Skeletal muscle satellite cell (primary cell): ENCODE measurements around the gene PKHD1.

ENCODE experiments used
- H3K27me3 ChIP-seq: 2 replicates; pipeline ENCODE4 v1.7.0; 2013; ENCODE audit warnings: low read length; ENCODE audit not compliant: control insufficient read depth, insufficient read depth
- H3K36me3 ChIP-seq: 2 replicates; pipeline ENCODE4 v1.7.0; 2013; ENCODE audit warnings: mild to moderate bottlenecking, control low read depth, low read length; ENCODE audit not compliant: insufficient read depth
- H3K4me1 ChIP-seq: 2 replicates; pipeline ENCODE4 v1.7.0; 2013; ENCODE audit warnings: low read length; ENCODE audit not compliant: control insufficient read depth, insufficient read depth
- H3K4me2 ChIP-seq: 2 replicates; pipeline ENCODE4 v1.7.0; 2013; ENCODE audit warnings: mild to moderate bottlenecking, low read length
- H3K4me3 ChIP-seq: 2 replicates; pipeline ENCODE4 v1.7.0; 2013; ENCODE audit warnings: low read length
- H3K9ac ChIP-seq: 2 replicates; pipeline ENCODE4 v1.7.0; 2013; ENCODE audit warnings: mild to moderate bottlenecking, low read depth, low read length, moderate library complexity
- H3K9me3 ChIP-seq: replicated peaks from 2 replicates; pipeline ENCODE4 v1.7.0; 2013; ENCODE audit warnings: mild to moderate bottlenecking, control low read depth, low read length

Gene PKHD1

DNA sequence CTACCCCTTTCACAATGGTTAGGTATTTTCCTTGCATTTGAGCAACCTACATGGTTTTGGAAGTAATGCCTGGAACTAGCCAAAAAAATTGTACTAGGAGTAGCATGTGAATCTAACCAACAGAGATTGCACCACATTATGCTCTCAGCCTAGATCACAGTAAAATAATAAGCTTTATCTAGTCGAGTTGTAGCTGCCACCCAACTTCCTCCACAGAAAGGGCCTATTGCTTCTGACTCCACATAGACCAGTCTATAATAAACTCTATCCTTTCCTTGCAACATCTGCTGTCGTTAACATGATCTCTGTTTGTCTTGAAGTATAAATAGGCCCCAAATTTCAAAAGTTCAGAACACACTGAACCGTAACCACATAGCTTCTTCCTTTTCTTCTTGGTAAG lies 375.5 kb downstream of the PKHD1 start:
- no peaks in the 10 kb centered on the region for H3K4me1 ChIP-seq
- no peaks in the 10 kb centered on the region for H3K27me3 ChIP-seq
- H3K9ac ChIP-seq, result no peak overlapping the region
- no peaks in the 10 kb centered on the region for H3K36me3 ChIP-seq
- H3K4me2 ChIP-seq, result no peak overlapping the region
- H3K4me3 ChIP-seq, result no peak overlapping the region
- peaks cover 8% of the 10 kb centered on the region for H3K9me3 ChIP-seq

DNA sequence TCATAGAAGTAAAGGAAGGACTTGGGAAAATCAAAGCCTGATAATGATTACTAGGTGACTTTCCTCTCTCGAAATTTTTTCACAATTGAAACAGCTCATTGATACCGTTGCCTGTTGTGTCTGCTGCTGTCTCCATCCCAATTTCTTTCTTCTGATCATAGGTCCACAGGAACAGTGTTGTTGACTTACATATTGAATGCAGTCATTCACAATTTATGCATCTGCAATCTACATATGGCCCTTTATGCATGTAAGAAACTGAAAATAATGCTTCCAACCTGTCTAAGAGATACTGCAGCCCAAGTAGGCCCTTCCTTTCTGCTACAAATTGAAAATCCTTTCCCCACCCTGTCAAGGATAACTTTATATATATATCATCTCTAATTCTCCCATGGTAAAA lies 381.3 kb downstream of the PKHD1 start:
- Histone ChIP-seq H3K36me3 (no peaks in the 10 kb centered on the region), H3K9me3 (peaks cover 4% of the 10 kb centered on the region), H3K9ac (no peak overlapping the region), H3K4me3 (no peak overlapping the region), H3K4me1 (no peaks in the 10 kb centered on the region), H3K27me3 (no peaks in the 10 kb centered on the region), H3K4me2 (no peak overlapping the region)

- H3K4me2 ChIP-seq, result no peak overlapping the region
- no peaks in the 10 kb centered on the region for H3K9me3 ChIP-seq
- H3K4me3 ChIP-seq, result no peak overlapping the region
- no peak overlapping the region for H3K9ac ChIP-seq
- H3K36me3 ChIP-seq, result no peaks in the 10 kb centered on the region
- no peaks in the 10 kb centered on the region for H3K4me1 ChIP-seq
- no peaks in the 10 kb centered on the region for H3K27me3 ChIP-seq
Observed at GRCh38 chr6:51704932-51705540, 382.4 kb downstream of the PKHD1 start.

- no peak overlapping the region for H3K4me3 ChIP-seq
- no peaks in the 10 kb centered on the region for H3K9me3 ChIP-seq
- no peaks in the 10 kb centered on the region for H3K36me3 ChIP-seq
- H3K9ac ChIP-seq, result no peak overlapping the region
- H3K4me2 ChIP-seq, result no peak overlapping the region
- no peaks in the 10 kb centered on the region for H3K4me1 ChIP-seq
- no peaks in the 10 kb centered on the region for H3K27me3 ChIP-seq
Observed at GRCh38 chr6:51702851-51703250, 384.6 kb downstream of the PKHD1 start.

DNA sequence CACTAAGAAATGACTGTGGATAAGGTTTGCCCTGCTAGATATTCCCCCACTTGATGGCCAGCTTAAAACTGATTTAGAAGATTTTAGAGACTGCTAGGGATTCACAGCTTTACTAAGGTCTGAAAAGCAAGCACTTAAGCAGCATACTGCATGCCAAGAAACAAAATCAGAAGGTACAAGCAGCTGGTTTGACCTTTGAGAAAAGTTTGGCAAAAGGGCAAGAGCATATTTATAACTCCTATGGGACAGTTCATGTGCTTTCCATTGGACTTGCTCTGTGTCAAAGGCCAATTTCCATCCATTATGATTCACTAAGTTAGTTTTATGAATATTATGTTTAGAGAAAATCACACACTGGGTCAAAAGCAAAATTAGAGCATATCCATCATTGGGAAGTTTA lies 402.8 kb downstream of the PKHD1 start:
- H3K36me3 ChIP-seq, result no peaks in the 10 kb centered on the region
- H3K9ac ChIP-seq, result no peak overlapping the region
- no peaks in the 10 kb centered on the region for H3K9me3 ChIP-seq
- H3K4me3 ChIP-seq, result no peak overlapping the region
- no peaks in the 10 kb centered on the region for H3K4me1 ChIP-seq
- no peaks in the 10 kb centered on the region for H3K27me3 ChIP-seq
- H3K4me2 ChIP-seq, result no peak overlapping the region

DNA sequence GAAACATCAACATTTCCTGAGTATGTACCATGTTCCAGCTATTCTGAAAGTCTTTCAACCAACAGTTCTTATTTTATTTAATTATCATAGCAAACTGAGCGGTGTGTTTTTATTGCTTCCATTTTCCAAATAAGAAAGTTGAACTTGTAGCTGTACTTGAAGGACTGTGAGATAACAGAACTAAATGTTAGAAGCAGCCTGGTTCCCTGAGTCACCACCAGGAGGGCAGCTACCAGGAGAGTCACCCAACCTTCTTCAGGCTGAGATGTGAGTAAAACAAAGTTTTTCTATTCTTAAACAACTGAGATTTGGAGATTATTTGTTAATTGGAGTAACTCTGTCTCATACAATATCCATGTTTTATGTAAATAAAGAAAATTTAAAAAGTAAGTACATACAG lies 403.4 kb downstream of the PKHD1 start:
- H3K4me3 ChIP-seq, result no peak overlapping the region

DNA sequence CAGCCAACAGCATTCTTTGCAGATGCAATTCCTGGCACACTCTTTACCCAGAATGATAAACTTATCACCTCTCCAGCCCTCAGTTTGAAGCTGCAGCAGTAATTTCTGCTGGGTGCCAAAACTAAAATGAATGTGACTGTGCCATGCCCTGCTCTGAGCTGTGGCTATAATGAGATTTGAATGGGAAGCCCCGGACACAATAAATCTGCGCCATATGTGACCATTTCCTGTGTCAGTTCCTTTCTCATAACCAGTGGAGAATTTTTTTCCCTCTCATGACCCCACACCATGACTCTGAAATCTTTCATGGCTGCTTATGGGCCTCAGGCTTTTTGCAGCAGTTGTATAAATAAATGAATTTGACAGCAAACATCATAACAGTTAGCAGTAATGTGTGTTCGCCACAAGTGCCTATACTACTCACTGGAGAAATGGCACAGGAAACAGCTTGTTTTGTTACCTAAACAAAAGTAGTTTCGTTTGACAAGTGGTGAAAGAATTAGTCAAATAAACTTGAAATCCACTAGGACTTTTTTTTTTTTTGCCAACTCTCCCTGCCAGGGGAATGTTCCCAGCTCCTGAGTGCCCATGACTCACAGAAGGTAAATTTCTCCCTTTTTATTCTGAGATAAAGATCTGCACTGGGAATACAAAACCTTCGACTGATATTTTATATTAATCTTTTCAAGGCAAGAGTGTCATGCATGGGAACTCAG lies 408.4 kb downstream of the PKHD1 start:
- H3K4me1 ChIP-seq, result no peaks in the 10 kb centered on the region
- H3K4me3 ChIP-seq, result no peak overlapping the region
- H3K36me3 ChIP-seq, result no peaks in the 10 kb centered on the region
- no peaks in the 10 kb centered on the region for H3K27me3 ChIP-seq
- no peak overlapping the region for H3K4me2 ChIP-seq
- no peaks in the 10 kb centered on the region for H3K9me3 ChIP-seq
- no peak overlapping the region for H3K9ac ChIP-seq

More for the DNA sequence above, 403.4 kb downstream of the PKHD1 start:
- Histone ChIP-seq H3K36me3 (no peaks in the 10 kb centered on the region), H3K27me3 (no peaks in the 10 kb centered on the region), H3K9me3 (no peaks in the 10 kb centered on the region), H3K4me1 (no peaks in the 10 kb centered on the region), H3K4me2 (no peak overlapping the region), H3K9ac (no peak overlapping the region)

GRCh38 chr6:51678274-51678673 lies 409.1 kb downstream of the PKHD1 start:
- Histone ChIP-seq H3K36me3 (no peaks in the 10 kb centered on the region), H3K9ac (no peak overlapping the region), H3K9me3 (no peaks in the 10 kb centered on the region), H3K27me3 (no peaks in the 10 kb centered on the region), H3K4me2 (no peak overlapping the region), H3K4me3 (no peak overlapping the region), H3K4me1 (no peaks in the 10 kb centered on the region)

- Histone ChIP-seq H3K4me1 (no peaks in the 10 kb centered on the region), H3K36me3 (no peaks in the 10 kb centered on the region), H3K9ac (no peak overlapping the region), H3K4me3 (no peak overlapping the region), H3K4me2 (no peak overlapping the region), H3K9me3 (no peaks in the 10 kb centered on the region), H3K27me3 (no peaks in the 10 kb centered on the region)
Observed at GRCh38 chr6:51675922-51676275, 411.5 kb downstream of the PKHD1 start.

- H3K4me1 ChIP-seq, result no peaks in the 10 kb centered on the region
- no peaks in the 10 kb centered on the region for H3K36me3 ChIP-seq
- no peaks in the 10 kb centered on the region for H3K9me3 ChIP-seq
- no peak overlapping the region for H3K4me2 ChIP-seq
- no peaks in the 10 kb centered on the region for H3K27me3 ChIP-seq
- H3K4me3 ChIP-seq, result no peak overlapping the region
- no peak overlapping the region for H3K9ac ChIP-seq
Observed at GRCh38 chr6:51675020-51675921, 412.1 kb downstream of the PKHD1 start.

- Histone ChIP-seq H3K4me2 (no peak overlapping the region), H3K4me3 (no peak overlapping the region), H3K9ac (no peak overlapping the region), H3K4me1 (no peaks in the 10 kb centered on the region), H3K36me3 (no peaks in the 10 kb centered on the region), H3K9me3 (no peaks in the 10 kb centered on the region), H3K27me3 (no peaks in the 10 kb centered on the region)
Observed at GRCh38 chr6:51663525-51663924, 423.9 kb downstream of the PKHD1 start.
